Activated naive CD4-positive, alpha-beta T cell treated with anti-CD3 and anti-CD28 coated beads for 36 hours (primary cell): ENCODE data around the gene ZNF384. TPM values are rescaled to one million over a fixed set of nuclear protein-coding genes. Genes with fewer than 3 reads are reported as not detected.

Source experiments
- CTCF ChIA-PET: fragments of 350-600 bp; sonication (Branson Sonifier 250); formaldehyde crosslinking; loops from one replicate; lab custom pipeline; 2021; ENCODE audit warnings: antibody characterized with exemption; lab: Charles Lee
- DNase-seq: peaks from one replicate; pipeline ENCODE4 v3.0.0-alpha.2; 2020
- H3K27ac Mint-ChIP-seq: one replicate; pipeline ENCODE4 v1.8.0; 2021; ENCODE audit warnings: mild to moderate bottlenecking, mixed read lengths
- H3K27me3 Mint-ChIP-seq: one replicate; pipeline ENCODE4 v1.8.0; 2021; ENCODE audit warnings: low read depth, mixed read lengths
- H3K36me3 Mint-ChIP-seq: one replicate; pipeline ENCODE4 v1.8.0; 2021; ENCODE audit warnings: low read depth, mixed read lengths
- H3K4me1 Mint-ChIP-seq: one replicate; pipeline ENCODE4 v1.8.0; 2021; ENCODE audit warnings: low read depth, mixed read lengths
- H3K4me3 Mint-ChIP-seq: one replicate; pipeline ENCODE4 v1.8.0; 2021; ENCODE audit warnings: mild to moderate bottlenecking, moderate library complexity, mixed read lengths
- H3K9me3 Mint-ChIP-seq: one replicate; pipeline ENCODE4 v1.8.0; 2021; ENCODE audit warnings: mixed read lengths
- intact Hi-C: fragments of 100-400 bp; cut with micrococcal nuclease; formaldehyde crosslinking; loops from one replicate; pipeline ENCODE4 v1.15.1; 2023
- total RNA-seq, 2 experiments: library from RNA; stranded (reverse); gene quantifications; one replicate each; pipeline ENCODE4 v1.2.3, GENCODE V29; 2021

The ZNF384 gene
- total RNA-seq, 2 experiments from 2014 or later: 52.6 to 56.6 TPM

DNA sequence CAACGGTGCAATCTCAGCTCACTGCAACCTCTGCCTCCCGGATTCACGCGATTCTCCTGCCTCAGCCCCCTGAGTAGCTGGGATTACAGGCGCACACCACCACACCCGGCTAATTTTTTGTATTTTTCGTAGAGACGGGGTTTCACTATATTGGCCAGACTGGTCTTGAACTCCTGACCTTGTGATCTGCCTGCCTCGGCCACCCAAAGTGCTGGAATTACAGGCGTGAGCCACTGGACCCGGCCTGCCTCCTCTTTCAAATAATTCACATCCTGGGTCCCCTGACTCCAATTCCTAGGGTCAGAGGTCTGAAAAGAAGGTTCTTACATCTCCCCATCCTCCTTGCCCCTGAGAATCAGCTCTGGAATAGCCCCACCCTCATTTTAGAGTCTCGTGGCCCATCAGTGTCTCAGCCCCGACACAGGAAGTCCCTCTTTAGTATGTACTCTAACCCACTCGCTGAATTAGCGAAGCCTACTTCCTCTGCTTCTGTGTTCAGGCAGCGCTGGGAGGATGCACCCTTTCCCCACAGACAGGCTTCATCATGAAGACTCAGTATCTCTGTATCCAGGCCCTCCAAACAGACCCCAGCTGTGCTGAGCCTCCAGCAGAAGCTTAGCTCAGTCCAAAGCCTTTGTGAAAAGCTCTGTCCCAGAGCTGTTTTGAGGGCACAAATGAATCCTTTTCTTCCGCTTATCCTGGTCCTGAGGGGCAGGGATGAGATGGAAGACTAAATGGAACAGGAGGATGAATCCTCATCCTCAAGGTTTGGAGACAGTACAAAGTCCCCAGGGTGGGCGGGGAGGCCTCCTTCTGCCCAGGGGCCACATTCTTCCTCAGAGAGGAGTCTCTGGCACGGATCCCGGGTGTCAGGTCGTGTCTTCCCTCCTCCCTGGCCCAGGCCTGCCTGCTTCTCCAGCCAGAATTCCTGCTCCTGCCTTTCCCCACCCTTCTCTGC, 56.9 kb downstream of the ZNF384 start:
- H3K4me3 Mint-ChIP-seq: peak overlapping the region; percentile 74
- intact Hi-C loops: no loop called here
- H3K9me3 Mint-ChIP-seq: no peaks in the 10 kb centered on the region
- H3K4me1 Mint-ChIP-seq: peaks cover 62% of the 10 kb centered on the region
- peak; percentile 77 for DNase-seq
- no peaks in the 10 kb centered on the region for H3K36me3 Mint-ChIP-seq
- H3K27ac Mint-ChIP-seq: peak overlapping the region; percentile 97
- CTCF ChIA-PET: interaction anchor here (0.6 to 4.8 kb wide), 10 partner anchors 10 to 294 kb away, joined by 3 to 28 read pairs (median 4); no protein-coding TSS in a partner anchor
- no peaks in the 10 kb centered on the region for H3K27me3 Mint-ChIP-seq

DNA sequence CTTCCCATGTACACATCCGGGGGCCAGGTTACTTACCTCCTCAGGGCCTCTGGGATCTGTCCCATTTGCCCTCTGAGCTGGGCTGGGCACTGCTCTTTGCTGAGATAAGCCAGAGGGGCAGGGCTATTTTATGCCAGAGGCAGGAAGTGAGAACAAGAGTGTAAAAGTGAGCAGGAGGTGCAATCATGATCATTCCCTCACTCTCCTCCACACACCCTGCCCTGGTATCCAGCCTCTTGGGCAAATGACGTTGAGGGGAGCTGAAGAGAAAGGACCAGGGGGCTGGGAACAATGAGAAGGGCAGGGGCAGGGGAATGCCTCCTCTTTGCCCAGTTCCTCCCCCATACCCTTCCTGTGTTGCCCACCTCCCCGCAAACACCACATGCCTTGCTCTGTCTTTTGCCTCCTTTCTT, 57.6 kb downstream of the ZNF384 start:
- Mint-ChIP-seq H3K27me3 (no peaks in the 10 kb centered on the region), H3K27ac (peak overlapping the region; percentile 97), H3K4me3 (peak overlapping the region; percentile 74), H3K9me3 (no peaks in the 10 kb centered on the region), H3K4me1 (peaks cover 64% of the 10 kb centered on the region), H3K36me3 (no peaks in the 10 kb centered on the region)
- DNase-seq: peak; percentile 55
- CTCF ChIA-PET: interaction anchor here (0.6 to 4.8 kb wide), 11 partner anchors 10 to 210 kb away, joined by 3 to 28 read pairs (median 4); partner anchors contain the start of gene ZNF384
- intact Hi-C loops: loop anchor here (1.0 kb wide), 3 partner anchors 23 to 58 kb away; partner anchors contain the start of genes ING4 and ZNF384

DNA sequence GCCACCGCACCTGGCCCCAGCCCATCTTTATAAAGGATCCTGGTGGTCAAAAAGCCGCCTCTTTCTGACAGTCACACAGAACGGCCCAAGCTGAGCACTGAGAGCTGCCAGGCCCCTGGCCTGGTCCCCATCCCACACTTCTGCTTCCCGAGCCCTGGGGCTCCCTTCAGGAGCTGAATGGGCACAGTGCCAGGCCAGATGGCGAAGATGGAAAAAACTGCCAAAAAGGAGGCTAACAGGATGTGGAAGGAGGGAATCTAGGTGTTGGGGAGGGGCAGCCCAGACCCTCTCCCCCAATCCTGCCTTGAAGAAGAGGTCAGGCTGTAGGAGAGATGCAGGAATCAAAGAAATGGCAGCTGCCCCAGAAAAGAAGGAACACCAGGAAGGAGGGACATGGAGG, 58.4 kb downstream of the ZNF384 start:
- Mint-ChIP-seq H3K9me3 (no peaks in the 10 kb centered on the region), H3K4me3 (peak overlapping the region; percentile 74), H3K27ac (peak overlapping the region; percentile 97), H3K27me3 (no peaks in the 10 kb centered on the region), H3K4me1 (peaks cover 61% of the 10 kb centered on the region), H3K36me3 (no peaks in the 10 kb centered on the region)
- intact Hi-C loops: loop anchor here (1.0 kb wide), 3 partner anchors 22 to 59 kb away; partner anchors contain the start of genes ING4 and ZNF384
- CTCF ChIA-PET: interaction anchor here (1.0 to 4.8 kb wide), 6 partner anchors 9 to 194 kb away, joined by 3 to 28 read pairs (median 8); partner anchors contain the start of gene ZNF384
- no peak for DNase-seq

DNA sequence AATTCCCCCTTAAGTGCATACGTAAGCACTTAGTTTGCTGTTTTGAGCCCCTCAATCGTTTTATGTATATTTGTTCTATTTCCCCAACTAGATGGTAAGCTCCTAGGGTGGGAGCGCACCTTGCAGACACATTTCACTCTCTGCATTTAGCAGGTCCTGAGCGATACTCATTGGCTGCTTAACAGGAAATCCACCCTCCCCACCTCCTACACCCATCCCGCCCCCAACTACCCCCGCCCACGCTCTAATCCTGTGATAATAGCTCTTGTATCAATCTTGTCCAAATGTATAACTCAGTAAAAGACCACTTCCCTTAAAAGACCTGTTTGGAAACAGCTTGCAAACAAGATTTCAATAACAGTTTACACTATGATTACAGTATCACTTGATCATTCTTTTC, 61.6 kb downstream of the ZNF384 start:
- intact Hi-C loops: loop anchor here (1.0 kb wide), 1 partner anchor 19 kb away; no protein-coding TSS in a partner anchor
- Mint-ChIP-seq H3K36me3 (no peaks in the 10 kb centered on the region), H3K9me3 (no peaks in the 10 kb centered on the region), H3K4me1 (peaks cover 42% of the 10 kb centered on the region), H3K27ac (peak overlapping the region; percentile 82), H3K27me3 (no peaks in the 10 kb centered on the region), H3K4me3 (peak overlapping the region; percentile 73)
- peak; percentile 56 for DNase-seq
- CTCF ChIA-PET: interaction anchor here (0.6 to 2.1 kb wide), 5 partner anchors 10 to 69 kb away, joined by 3 to 6 read pairs (median 3); no protein-coding TSS in a partner anchor

DNA sequence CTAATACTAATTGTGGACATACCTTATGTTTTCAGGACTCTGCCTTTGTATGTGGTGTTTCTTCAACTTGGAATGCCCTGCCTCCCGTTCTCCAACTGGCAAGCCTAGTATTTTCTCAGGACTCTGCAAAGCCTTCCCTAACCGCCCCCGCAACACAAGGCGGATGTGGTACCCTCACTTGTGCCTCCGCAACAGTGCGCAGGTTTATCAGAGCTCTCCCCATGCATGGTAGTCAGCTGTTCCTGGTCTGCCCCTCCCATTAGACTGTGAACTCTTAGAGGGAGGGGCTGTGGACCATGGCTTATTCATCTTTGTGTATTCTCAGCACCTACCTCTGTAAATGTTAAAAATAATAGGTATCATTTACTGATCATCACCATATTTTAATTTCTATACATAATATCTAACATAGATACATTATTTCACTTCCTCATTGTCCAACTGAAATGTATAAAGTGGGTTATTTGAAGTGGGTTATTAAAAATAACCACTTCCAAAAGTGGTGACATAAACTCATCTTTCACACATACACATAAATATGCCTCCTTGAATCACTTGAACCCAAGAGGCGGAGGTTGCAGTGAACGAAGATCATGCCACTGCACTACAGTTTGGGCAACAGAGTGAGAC, 62.4 kb downstream of the ZNF384 start:
- H3K27me3 Mint-ChIP-seq: no peaks in the 10 kb centered on the region
- peaks cover 34% of the 10 kb centered on the region for H3K4me1 Mint-ChIP-seq
- no peaks in the 10 kb centered on the region for H3K36me3 Mint-ChIP-seq
- no peak overlapping the region for H3K4me3 Mint-ChIP-seq
- DNase-seq: peak; percentile 40
- no peaks in the 10 kb centered on the region for H3K9me3 Mint-ChIP-seq
- H3K27ac Mint-ChIP-seq: no peak overlapping the region
- CTCF ChIA-PET: interaction anchor here (1.1 to 2.1 kb wide), 3 partner anchors 9 to 57 kb away, joined by 3 to 6 read pairs (median 4); no protein-coding TSS in a partner anchor
- intact Hi-C loops: loop anchor here (1.0 kb wide), 1 partner anchor 18 kb away; no protein-coding TSS in a partner anchor

DNA sequence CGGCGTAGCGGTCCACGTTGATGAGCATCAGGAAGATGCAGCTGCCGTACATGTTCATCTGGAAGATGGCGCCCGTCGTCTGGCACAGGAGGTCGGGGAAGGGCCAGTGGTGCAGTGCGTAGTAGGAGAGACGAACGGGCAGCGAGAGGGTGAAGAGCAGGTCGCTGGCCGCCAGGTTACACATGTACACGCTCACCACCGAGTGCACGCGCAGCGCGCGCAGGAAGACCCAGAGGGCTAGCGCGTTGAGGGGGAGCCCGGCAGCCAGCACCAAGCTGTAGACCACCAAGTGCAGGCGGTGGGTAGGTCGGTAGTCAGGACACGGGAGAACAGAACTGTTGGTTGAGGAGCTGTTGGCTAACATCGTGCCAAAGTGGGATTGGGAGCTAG, 68.3 kb downstream of the ZNF384 start:
- H3K27me3 Mint-ChIP-seq: no peaks in the 10 kb centered on the region
- intact Hi-C loops: no loop called here
- H3K9me3 Mint-ChIP-seq: no peaks in the 10 kb centered on the region
- DNase-seq: no peak
- no peak overlapping the region for H3K27ac Mint-ChIP-seq
- peaks cover 8% of the 10 kb centered on the region for H3K4me1 Mint-ChIP-seq
- no peaks in the 10 kb centered on the region for H3K36me3 Mint-ChIP-seq
- CTCF ChIA-PET: interaction anchor here (0.5 to 6.2 kb wide), 25 partner anchors 8 to 282 kb away, joined by 3 to 30 read pairs (median 4); partner anchors contain the start of genes CD4, LPAR5, MLF2 and ZNF384
- peak overlapping the region; percentile 30 for H3K4me3 Mint-ChIP-seq

DNA sequence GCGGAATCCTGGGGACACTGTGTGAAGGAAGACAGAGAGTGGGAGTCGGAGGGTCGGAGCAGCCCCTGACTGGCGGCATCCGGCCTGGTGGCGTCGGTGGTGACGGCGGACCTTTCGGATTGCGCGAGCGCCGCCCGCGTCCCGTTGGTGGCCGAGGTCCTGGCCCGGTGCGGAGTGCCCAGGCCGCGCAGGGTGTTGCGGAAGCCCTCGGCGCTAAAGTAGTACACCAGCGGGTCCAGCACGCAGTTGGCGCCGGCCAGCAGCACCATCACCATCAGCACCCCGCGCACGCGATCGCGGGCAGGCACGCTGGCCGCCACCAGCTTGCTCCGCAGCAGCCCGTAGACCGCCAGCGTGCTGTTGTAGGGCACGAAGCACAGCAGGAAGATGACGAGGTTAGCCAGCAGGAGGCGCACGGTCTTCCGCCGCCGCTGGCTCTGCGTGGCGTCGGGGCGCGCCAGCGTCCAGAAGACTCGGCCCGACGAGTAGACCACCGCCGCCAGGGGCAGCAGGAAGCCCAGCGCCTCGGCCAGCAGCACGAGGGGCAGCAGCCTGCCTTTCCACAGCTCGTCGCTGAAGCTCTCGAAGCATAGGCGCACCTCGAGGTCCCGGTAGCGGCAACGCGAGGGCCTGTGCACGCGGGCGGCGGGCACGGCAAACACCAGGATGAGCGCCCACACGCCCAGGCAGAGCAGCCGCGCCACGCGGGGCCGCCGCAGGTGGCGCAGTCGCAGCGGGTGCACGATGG, 68.9 kb downstream of the ZNF384 start:
- H3K27ac Mint-ChIP-seq: no peak overlapping the region
- intact Hi-C loops: no loop called here
- peak; percentile 67 for DNase-seq
- peak overlapping the region; percentile 30 for H3K4me3 Mint-ChIP-seq
- no peaks in the 10 kb centered on the region for H3K9me3 Mint-ChIP-seq
- H3K4me1 Mint-ChIP-seq: peaks cover 8% of the 10 kb centered on the region
- H3K27me3 Mint-ChIP-seq: no peaks in the 10 kb centered on the region
- no peaks in the 10 kb centered on the region for H3K36me3 Mint-ChIP-seq
- CTCF ChIA-PET: interaction anchor here (0.5 to 6.2 kb wide), 25 partner anchors 8 to 213 kb away, joined by 3 to 30 read pairs (median 4); partner anchors contain the start of genes CD4, LPAR5, MLF2 and ZNF384

DNA sequence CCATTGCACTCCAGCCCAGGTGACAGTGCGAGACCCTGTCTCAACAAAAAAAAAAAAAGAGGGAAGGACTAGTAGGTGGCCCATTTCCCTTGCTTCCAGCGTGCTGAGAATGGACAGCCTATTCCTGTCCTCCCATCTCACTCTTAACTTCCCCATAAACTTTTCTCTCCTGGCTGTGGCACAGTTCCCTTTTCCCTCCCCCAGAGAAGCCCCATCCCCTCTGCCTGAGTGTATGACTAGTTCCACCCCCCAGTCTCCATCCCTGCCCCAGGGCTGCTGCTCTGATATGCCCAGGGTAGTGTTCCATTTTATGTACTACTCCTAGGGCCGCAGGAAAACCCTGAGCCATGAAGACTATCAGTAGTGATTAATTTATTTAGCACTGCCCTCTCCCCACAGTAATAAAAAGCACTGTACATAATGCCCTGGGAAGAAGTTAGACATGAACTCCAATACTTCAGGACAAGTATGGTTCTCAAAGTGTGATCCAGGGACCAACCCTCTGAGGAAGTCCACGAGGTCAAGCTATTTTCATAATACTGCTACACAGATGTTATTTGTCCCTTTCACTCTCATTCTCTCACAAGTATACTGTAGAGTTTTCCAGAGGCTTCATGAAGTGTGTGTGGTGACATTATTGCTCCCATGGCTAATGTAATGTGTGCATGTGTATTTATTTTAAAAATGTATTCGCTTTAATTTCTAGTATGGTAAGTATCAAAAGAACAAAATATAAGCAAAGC, 70.5 kb downstream of the ZNF384 start:
- Mint-ChIP-seq H3K27ac (no peak overlapping the region), H3K27me3 (no peaks in the 10 kb centered on the region), H3K9me3 (no peaks in the 10 kb centered on the region), H3K4me1 (peaks cover 14% of the 10 kb centered on the region), H3K4me3 (no peak overlapping the region), H3K36me3 (no peaks in the 10 kb centered on the region)
- no peak for DNase-seq
- CTCF ChIA-PET: interaction anchor here (0.6 to 6.2 kb wide), 13 partner anchors 9 to 202 kb away, joined by 3 to 30 read pairs (median 4); partner anchors contain the start of gene MLF2
- intact Hi-C loops: no loop called here

Other genes starting within 250 kb of the ZNF384 start
- gene CD27, start 244.4 kb downstream of the ZNF384 start, total RNA-seq: 10 to 100 TPM; 48.1 to 56.7 TPM
- 10 to 100 TPM; 27.9 to 28.0 TPM for gene TAPBPL, start 237.3 kb downstream of the ZNF384 start, total RNA-seq
- 10 to 100 TPM; 31.9 to 33.5 TPM for gene VAMP1, start 218.7 kb downstream of the ZNF384 start, total RNA-seq
- 100 to 1,000 TPM; 273 to 278 TPM for gene MRPL51, start 196.1 kb downstream of the ZNF384 start, total RNA-seq
- gene NCAPD2, start 195.3 kb downstream of the ZNF384 start, total RNA-seq: 100 to 1,000 TPM; 252 to 261 TPM
- gene GAPDH, start 154.9 kb downstream of the ZNF384 start, total RNA-seq: 1,000 to 10,000 TPM; 6,537 to 6,787 TPM
- gene IFFO1, start 133.3 kb downstream of the ZNF384 start, total RNA-seq: 1 to 10 TPM; 8.0 to 9.0 TPM
- 10 to 100 TPM; 61.3 to 62.9 TPM for gene NOP2, start 121.1 kb downstream of the ZNF384 start, total RNA-seq
- gene CHD4, start 82.0 kb downstream of the ZNF384 start, total RNA-seq: 100 to 1,000 TPM; 232 to 245 TPM
- 1 to 10 TPM; 1.7 to 2.2 TPM for gene LPAR5, start 53.4 kb downstream of the ZNF384 start, total RNA-seq
- gene ACRBP, start 41.9 kb downstream of the ZNF384 start, total RNA-seq: 1 to 10 TPM; 2.3 to 2.4 TPM
- 10 to 100 TPM; 17.3 to 17.8 TPM for gene ING4, start 26.3 kb downstream of the ZNF384 start, total RNA-seq
- under 1 TPM; 0.21 to 0.27 TPM for gene PIANP, start 11.4 kb upstream of the ZNF384 start, total RNA-seq
- gene COPS7A, start 34.7 kb upstream of the ZNF384 start, total RNA-seq: 10 to 100 TPM; 43.0 to 47.8 TPM
- 100 to 1,000 TPM; 140 to 143 TPM for gene MLF2, start 63.8 kb upstream of the ZNF384 start, total RNA-seq
- gene PTMS, start 77.0 kb upstream of the ZNF384 start, total RNA-seq: 10 to 100 TPM; 35.1 to 44.2 TPM
- 10 to 100 TPM; 22.8 to 25.1 TPM for gene LAG3, start 83.1 kb upstream of the ZNF384 start, total RNA-seq
- gene CD4, start 100.2 kb upstream of the ZNF384 start, total RNA-seq: 100 to 1,000 TPM; 155 to 161 TPM
- under 1 TPM in 1 of 2 experiments, not detected in 1; 0.24 TPM for gene GPR162, start 132.4 kb upstream of the ZNF384 start, total RNA-seq
- 1 to 10 TPM; 1.9 to 2.0 TPM for gene P3H3, start 139.0 kb upstream of the ZNF384 start, total RNA-seq
- under 1 TPM; 0.48 to 0.54 TPM for gene GNB3, start 151.6 kb upstream of the ZNF384 start, total RNA-seq
- 100 to 1,000 TPM; 106 to 108 TPM for gene CDCA3, start 161.9 kb upstream of the ZNF384 start, total RNA-seq
- 100 to 1,000 TPM; 115 to 123 TPM for gene USP5, start 162.8 kb upstream of the ZNF384 start, total RNA-seq
- 1,000 to 10,000 TPM; 1,222 to 1,282 TPM for gene TPI1, start 178.2 kb upstream of the ZNF384 start, total RNA-seq
- 1 to 10 TPM; 2.6 to 2.8 TPM for gene SPSB2, start 183.9 kb upstream of the ZNF384 start, total RNA-seq
- 1 to 10 TPM; 6.3 to 6.4 TPM for gene LRRC23, start 215.4 kb upstream of the ZNF384 start, total RNA-seq
- 100 to 1,000 TPM; 128 to 131 TPM for gene ENO2, start 225.2 kb upstream of the ZNF384 start, total RNA-seq
- gene ATN1, start 238.6 kb upstream of the ZNF384 start, total RNA-seq: 10 to 100 TPM; 20.1 to 22.2 TPM